KG1 (cell line): ENCODE measurements around the gene GALNT9.

Experiments
- DNase-seq: peaks from one replicate; lab custom pipeline; 2025; lab: John Stamatoyannopoulos, UW

The GALNT9 gene

GRCh38 chr12:132180648-132181546 is 148.5 kb downstream of the GALNT9 start:
- no peak for DNase-seq

- no peak for DNase-seq
Observed at GRCh38 chr12:132179431-132180362, 149.7 kb downstream of the GALNT9 start.

DNA sequence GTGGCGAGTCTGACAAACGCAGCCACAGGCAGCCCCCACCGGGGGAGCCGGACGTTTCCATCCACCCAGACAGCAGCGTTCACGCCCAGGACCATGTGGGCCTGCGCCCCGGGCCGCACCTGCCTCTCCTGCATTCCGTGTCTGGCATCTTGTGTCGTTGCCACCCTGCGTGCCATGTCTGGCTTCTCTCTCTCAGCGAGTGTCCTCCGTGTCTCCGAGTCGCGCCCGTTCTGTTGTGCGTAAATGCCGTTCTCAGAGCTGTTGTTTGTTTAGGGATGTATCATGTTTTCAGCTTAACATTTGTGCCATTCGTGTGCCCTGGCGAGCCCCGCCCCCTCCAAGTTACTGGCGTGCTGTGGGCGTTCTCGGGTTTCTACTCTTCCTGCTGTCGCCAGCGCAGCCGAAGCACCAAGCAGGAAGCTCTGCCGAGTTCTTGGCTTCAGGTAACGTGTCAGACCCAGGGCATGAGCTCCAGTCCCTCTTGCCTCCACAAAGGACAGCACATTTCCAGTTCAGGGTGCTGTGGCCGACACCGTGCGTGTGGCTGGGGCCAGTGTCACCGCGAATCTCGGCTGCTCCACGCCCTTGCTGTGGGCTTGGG is 150.5 kb downstream of the GALNT9 start:
- DNase-seq: no peak

DNA sequence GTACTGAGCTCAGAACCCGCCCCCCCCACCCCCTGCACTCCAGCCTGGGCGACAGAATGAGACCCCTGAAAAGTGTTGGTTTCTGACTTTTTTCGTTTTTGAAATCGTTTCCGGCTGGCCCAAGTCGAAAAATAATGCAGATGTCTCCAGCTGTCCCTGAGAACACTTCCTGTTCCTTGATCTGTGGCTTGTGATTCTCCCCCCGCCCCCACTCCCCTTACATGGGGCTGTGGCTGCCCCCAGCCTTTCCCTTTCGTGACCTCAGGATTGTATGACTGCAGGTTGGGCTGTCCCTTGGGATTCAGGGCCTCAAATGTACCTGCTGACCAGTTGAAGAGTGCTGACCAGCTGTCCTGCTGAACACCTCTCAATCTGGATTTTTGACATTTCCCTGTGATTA is 151.1 kb downstream of the GALNT9 start:
- DNase-seq: no peak

DNA sequence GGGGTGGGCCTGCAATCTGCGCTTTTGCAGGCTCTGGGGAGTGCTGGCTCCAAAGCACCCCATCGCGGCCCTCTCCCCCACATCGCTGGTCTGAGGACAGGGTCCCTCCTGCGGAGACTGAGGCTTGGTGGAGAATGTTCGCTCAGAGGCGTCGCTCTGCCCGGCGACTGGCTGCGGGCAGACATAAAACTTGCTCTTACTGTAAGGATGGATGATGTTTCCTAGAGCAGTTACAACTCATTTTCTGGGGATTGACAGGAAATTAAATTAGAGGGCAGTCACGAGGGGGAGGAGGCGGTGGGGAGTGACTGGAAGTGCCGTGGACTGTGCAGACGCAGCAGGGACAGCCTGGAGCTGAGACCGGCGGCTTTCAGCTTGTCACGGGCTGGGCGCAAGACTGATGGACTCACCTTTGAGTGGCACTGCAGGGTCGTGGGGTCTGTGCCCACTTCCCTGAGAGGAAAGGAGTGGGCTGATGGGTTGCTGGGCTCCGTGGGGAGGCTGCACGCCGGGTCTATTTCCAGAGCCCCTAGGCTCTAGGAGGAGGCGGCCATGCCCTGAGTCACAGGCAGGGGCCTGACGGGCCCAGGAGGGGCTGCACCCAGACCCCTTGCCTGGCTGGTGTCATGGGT is 152.4 kb downstream of the GALNT9 start:
- DNase-seq: no peak

- no peak for DNase-seq
Observed at GRCh38 chr12:132176385-132176919, 152.9 kb downstream of the GALNT9 start.

DNA sequence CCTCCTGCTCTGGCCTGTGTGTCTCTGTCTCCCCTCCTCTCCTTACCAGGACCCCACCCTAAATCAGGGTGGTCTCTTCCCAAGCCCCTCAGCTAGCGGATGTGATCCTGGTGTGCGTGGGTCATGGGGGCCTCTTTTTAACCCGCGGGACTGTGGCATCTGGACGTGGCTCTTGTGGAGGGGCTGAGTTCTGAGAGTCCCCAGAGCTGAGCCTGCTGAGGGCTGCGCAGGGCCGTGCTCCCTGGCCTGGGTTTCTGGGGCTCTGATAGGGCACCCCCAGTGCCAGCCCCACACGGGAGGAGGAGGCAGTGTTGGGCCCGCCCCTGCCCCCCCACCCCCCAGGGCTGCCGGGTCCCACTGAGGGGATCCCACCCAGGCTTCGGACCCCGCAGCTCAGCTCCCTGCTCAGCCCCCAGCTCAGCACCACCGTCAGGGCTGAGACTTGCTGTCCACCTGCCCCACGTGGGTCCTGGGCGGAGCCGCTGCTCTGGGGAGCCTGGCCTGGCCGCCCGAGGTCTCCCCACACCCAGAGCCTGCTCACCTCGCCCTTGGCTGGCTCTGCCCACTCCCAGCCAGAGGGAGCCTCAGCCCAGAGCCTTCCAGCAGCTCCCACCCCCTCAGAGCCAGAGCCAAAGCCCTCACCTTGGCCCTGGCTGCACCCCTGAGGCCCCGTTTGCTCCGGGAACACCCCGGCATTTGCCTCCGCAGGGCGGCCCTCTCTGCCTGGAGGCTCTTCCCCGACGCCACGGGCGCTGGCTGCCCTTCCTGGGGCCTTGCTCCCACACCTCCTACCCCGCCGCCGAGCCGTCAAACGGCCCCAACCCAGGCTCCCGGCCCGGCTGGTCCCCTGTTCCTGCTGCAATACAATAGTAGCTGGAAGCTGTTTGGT is 153.6 kb downstream of the GALNT9 start:
- no peak for DNase-seq

DNA sequence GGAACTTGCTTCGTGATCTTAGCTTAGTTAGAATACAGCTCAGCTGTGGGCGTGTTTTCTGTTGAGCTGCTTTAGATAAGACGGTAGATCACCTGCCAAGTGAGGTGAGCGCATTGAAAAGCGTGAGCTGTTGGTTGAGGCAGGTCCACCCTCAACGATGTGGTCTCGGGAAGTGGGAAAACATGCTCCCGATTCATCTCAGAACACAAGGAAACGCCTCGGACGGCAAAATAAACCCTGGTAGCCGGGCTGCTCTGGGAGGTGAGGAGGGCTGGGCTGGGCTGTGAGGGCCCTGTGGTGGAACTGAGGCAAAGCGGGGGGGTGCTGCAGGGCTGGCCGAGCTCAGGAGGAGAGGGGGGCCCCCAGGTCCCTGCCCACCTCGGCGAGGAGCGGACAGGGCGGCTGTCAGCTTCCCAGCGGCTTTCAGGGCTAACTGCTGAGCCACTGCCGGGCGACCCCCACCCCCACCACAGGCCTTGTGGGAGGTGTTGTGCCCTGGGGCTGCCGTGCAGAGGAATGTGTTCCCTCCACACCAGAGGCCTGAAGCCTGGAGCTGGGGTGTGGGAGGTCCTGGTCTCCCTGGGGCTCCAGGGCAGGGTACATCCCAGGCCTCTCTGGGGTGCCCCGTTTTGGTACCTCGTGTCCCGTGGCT is 154.4 kb downstream of the GALNT9 start:
- no peak for DNase-seq

DNA sequence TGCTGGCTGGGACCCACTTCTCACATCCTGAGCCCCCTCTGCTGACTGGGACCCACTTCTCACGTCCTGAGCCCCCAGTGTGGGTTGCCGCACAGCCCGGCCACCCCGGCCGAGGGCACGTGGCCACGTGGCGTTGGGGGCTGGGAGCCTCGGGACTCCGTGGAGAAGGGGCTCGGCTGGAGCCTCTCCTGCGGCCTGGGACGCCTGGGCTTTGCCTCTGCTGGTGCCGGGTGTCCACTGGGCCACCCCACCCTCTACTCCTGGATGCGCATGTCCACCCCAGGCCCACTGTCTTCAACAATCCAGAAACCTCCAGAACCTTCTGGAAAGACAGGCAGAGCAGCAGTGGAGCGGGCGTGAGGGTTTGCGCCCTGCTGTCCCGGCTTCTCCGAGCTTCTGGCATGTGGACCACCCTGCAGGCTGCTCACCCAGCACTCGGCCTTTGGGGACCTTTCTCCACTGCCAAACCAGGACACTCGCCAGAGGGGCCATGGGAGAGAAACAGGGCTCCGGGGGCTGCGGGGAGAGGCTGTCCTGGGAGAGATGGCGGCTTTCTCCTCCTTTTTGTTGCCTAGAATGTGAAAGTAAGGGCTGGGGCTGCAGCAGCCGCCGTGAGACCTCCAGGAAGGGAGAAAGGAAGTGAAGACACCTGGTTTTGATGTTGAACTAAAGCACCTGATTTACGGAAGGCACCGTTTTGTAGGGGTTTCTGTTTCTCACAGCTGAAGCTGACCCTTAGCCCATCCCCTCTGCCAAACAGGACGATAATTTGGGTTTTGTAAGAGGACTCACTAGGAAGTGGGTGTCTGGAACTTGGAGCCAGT is 155.2 kb downstream of the GALNT9 start:
- no peak for DNase-seq

GRCh38 chr12:132173135-132174014 is 156.0 kb downstream of the GALNT9 start:
- no peak for DNase-seq

DNA sequence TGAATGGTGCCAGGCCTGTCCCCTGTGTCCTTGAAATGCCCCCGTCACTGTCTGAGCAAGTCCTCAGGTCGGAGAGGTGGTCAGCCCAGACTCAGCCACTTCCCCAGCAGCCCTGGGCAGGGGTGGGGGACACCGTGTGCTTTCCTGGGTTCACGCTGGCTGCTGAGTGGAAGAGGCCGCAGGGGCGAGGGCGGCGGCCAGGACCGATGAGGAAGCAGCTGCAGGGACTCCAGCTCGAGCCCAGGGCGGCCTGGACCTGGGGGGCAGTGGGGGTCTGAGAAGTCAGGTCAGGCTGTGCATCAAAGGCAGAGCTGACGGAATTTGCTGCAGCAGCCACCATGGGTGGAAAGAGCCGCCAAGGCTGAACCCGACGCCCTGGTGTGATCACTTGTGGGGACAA is 156.8 kb downstream of the GALNT9 start:
- DNase-seq: no peak

GRCh38 chr12:132171968-132172521 is 157.3 kb downstream of the GALNT9 start:
- no peak for DNase-seq

DNA sequence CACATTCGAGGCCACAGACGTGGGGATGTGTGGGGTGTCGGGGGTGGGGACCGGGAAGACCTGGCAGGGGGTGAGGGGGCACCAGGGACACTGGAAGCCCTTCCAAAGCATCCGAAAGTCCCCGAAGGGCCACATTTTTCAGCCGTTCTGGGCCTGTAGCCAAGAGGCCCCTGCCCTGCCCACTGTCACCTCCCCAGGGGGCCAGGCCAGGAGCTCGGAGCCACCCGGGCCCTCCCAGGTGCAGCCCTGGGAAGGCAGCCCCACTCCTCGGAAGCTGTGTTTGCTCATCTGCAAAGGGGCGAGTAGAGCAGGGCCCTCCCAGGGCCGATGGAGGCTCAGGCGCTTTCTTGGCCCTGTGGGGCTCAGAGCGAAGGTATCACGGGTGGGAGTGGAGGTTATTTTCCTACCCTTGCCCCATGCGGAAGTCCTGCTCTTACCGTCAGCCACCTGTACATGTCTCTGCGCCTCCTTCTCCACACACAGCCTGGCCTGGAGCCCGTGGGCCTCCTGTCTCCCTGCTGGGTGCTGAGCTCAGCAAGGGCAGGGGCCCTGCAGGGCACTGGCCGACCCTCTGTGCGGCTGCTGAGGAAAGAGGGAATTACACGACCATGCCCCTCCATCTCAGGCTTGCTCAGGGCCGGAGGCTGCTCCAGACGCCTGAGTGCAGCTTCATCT is 158.0 kb downstream of the GALNT9 start:
- no peak for DNase-seq

DNA sequence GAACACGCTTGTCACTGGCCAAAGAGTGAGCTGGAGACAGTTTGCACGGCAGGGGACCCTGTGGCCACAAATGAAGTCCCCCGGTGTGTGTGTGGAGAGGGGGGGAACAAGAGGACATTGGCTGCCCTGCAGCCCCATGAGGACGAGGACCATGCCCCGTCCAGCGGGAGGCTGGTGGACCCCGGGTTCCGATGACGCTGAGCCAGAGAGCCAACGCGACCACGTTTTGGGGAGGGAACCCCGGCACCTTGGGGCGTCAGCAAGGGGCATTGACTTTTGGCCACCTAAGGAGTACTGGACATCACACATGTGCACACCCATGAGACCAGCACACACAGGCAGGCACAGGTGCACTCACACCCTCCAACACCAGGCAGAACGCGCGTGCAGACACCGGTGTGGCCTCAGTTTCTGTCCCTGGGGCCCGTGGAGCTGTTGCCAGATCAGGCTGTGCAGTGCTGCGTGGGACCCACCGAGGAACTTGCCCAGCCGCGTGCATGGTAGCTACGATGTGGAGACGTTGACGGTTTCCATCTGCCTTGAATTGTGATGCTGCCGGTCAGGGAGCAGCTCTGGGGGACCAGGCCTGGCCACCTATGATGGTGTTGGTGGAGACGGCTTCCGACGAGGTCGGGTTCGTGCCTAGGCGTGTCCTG is 158.6 kb downstream of the GALNT9 start:
- no peak for DNase-seq

DNA sequence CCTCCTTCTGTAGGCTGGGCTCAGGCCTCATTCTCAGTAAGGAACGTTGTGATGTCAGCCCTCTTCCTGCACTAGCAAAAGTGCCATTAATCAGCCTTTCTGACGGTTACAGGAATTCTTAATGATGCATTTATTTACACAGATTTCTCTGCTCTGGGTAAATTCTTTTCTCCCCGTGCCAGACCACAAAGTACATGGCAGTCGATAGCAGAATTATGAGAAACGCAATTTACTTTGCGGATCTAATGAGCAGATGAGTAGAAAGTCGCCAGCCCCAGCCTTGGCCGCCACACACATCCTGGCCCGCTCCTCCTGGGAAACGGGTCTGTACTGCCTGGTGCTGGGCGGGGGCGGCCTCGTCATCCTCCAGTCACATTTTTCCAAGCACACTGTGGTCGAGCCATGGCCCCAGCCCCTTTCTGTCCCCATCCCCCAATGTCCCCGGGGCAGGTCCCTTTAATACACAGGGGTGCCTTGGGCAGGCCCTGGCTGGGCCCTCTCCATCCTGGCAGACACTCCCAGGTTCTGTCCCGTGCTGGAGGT is 159.2 kb downstream of the GALNT9 start:
- DNase-seq: no peak

GRCh38 chr12:132169376-132169775 is 160.0 kb downstream of the GALNT9 start:
- DNase-seq: no peak
